CD4-positive, alpha-beta T cell treated with Interleukin-4 for 1 hour (primary cell): ENCODE data around the gene LSR.
"Not testable (repeated sequence)": the region's sequence is repeated elsewhere in the genome, so short reads cannot be mapped to it uniquely, and the experiment has no call there.

Experiments used
- DNase-seq, 2 donors: peaks; one replicate each; pipeline ENCODE4 v3.0.0-alpha.2; 2020 to 2022

LSR gene

DNA sequence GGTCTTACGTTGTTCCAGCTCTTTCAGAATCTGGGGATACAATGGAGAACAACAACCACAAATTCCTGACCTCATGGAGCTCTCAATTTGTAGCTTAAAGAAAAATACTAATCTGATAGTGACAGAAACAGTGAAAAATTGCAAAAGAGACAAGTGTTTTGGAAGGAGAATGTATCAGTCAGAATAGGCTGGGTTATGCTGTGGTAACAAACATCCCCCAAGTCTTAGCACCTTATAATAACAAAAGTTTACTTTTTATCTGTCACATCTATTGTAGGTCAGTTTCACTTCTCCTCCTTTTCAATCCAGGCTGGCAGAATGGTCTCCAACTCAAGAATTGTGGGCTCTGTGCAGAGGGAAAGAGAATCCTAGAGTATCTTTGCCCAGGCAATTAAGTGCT is 29.8 kb upstream of the LSR start:
- DNase-seq = no peak

- no peak for DNase-seq
Measured at GRCh38 chr19:35220315-35220921, 28.4 kb upstream of the LSR start.

DNA sequence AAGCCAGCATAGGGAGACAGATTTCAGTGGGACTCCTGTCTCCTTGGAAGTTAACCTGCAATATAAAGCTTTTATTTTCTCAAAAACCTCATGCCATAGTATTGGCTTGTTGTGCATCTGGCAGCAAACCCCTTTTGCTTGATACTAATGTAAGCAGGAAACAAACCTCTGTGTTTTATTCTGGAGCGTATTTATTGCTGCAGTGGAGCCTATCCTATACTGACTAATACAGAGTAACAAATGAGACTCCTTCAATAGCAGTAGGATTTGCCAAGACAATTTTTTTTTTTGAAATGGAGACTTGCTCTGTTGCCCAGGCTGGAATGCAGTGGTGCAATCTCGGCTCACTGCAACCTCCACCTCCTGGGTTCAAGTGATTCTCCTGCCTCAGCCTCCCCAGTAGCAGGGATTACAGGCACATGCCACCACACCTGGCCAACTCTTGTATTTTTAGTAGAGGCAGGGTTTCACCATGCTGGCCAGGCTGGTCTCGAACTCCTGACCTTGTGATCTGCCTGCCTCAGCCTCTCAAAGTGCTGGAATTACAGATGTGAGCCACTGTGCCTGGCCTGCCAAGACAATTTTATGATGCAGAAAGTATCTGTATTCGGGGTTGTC is 27.7 kb upstream of the LSR start:
- not testable (repeated sequence) for DNase-seq

DNA sequence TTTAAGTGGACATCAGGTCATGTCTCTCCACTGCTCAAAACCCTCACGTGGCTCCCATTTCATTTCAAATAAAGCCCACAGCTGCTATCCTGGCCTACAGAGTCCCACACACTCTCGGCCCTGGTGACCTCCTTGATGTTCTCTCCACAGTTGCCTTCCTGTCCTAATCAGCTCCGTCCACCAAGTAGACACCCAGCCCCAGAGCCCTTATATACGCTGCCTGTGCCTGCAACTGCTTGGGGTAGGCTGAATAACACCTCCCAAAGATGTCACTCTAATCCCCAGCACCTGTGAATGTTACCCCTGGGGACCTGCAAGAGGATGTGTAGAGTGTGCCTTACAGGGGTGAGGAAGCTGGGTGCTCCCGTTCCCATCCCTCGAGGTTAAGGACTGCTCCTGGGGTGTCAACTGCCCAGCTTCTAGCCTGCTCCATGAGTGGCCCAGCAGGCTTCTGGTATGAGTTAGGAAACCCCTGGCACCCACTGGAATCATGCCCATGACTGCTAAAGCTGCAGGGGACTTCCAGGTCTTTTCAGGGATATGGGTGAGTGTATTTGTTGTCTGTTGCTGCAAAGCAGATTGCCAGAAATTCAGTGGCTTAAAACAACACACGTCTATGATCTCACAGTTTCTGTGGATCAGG is 26.3 kb upstream of the LSR start:
- no peak for DNase-seq

GRCh38 chr19:35223084-35223790 is 25.6 kb upstream of the LSR start:
- DNase-seq = no peak

GRCh38 chr19:35223862-35224505 is 24.8 kb upstream of the LSR start:
- DNase-seq = no peak

GRCh38 chr19:35224681-35225571 is 23.9 kb upstream of the LSR start:
- peak in 1 of 2 donors; percentile 32 for DNase-seq

- DNase-seq = no peak
Measured at GRCh38 chr19:35225951-35226350, 22.9 kb upstream of the LSR start.

DNA sequence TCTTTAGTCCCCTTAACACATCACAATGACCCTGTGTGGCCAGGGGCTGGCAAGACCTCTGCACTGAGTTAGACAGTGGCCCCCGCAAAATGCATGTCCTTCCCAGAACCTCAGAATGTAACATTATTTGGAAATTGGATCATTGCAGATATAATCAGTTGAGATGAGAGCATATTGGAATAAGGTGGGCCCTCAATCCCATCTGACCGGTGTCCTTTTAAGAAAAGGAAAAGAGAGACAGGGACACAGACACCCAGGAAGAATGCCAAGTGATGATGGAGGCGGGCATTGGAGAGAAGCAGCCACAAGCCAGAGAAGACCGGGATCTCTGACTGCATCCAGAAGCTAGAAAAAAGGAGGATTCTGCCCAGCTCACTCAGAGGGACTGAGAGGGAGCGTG is 22.1 kb upstream of the LSR start:
- no peak for DNase-seq

DNA sequence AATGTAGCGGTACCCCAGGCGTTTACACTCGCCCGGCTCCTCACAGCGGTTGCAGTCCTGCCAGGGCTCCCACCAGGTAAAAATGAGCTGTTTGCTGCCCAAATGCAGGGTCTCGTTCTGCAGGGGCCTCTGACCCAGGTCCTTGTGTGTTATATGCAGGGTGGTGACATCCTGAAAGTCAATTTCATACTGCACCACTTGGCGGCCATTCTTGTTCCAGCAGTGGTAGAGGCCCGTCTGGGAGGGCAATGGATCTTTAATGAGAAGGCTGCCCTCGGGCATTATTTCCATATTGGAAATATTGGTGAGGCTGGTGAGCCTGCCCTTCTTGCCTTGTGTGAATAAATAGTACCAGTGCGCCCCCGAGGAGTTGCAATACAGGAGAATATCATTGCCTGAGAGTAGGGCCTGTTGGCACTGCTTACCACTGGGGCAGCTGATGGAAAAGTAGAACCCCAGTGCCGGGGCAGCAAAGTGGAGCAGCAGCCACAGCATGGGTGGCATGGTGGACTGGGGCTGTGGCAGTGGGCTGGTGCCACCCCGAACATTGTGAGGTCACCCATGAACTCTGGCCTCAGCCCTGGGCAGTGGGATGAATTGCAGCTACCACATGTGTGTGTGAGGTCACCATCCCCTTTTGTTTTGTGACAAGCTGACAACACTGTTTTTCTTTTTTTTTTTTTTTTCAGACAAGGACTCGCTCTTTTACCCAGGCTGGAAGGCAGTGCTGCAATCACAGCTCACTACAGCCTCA is 20.4 kb upstream of the LSR start, which contains the start of gene FAM187B:
FAM187B (minus strand) TSS at position 563 of the 754 bp plus-strand sequence; CDS start at position 504, 59 bp downstream.
- no peak for DNase-seq

DNA sequence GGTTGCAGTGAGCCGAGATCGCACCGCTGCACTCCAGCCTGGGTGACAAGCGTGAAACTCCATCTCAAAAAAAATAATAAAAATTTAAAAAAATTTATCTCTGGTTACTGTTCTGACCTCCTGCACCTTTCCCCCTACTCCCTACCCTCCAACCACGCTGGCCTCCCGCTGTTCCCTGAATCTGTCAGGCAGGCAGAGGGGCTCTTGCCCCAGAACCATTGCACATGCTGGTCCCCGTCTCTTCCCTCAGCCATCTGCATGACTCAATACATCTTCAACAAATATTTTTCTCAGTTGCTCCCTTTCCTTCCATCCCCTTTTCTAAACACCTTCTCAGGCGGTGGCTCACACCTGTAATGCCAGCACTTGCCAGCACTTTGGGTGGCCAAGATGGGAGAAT is 19.2 kb upstream of the LSR start:
- DNase-seq = no peak

GRCh38 chr19:35231956-35232645 is 16.7 kb upstream of the LSR start:
- DNase-seq = no peak

- DNase-seq = no peak
Measured at GRCh38 chr19:35232912-35233311, 15.9 kb upstream of the LSR start.

DNA sequence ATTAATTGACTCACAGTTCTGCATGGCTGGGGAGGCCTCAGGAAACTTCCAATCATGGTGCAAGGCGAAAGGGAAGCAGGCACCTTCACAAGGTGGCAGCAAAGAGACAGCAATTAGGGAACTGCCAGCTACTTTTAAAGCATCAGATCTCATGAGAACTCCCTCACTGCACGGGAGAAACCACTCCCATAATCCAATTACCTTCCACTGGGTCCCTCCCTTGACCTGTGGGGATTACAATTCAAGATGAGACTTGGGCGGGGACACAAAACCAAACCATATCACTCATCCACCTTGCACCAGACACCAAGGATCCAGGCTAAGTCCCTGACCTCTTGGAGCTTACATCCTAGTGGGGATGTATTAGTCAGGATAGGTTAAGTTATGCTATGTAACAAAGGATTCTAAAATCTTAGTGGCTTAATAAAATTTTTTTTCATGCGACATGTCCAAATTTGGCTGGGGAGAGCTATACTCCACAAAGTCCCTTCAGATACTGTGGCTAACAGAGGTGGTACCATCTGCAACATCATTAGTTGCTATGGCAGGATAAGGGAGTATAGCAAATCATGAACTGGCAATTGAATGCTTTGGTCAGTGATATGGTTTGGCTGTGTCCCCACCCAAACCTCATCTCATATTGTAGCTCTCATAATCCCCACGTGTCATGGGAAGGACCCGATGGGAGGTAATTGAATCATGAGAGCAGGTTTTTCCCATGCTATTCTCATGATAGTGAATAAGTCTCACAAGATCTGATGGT is 12.0 kb upstream of the LSR start:
- DNase-seq = peak; percentile 30 to 53

DNA sequence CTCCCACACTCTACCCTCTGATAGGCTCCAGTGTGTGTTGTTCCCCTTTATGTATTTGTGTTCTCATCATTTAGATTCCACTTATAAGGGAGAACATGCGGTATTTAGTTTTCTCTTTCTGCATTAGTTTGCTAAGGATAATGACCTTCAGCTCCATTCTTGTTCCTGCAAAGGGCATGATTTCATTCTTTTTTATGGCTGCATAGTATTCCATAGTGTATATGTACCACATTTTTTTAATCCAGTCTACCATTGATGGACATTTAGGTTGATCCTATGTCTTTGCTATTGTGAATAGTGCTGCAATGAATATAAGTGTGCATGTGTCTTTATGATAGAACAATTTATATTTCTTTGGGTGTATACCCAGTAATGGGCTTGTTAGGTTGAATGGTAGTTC is 9.2 kb upstream of the LSR start:
- DNase-seq = not testable (repeated sequence)

GRCh38 chr19:35240327-35240726 is 8.5 kb upstream of the LSR start:
- DNase-seq = peak; percentile 37 to 63

GRCh38 chr19:35241417-35241816 is 7.4 kb upstream of the LSR start:
- DNase-seq = no peak

DNA sequence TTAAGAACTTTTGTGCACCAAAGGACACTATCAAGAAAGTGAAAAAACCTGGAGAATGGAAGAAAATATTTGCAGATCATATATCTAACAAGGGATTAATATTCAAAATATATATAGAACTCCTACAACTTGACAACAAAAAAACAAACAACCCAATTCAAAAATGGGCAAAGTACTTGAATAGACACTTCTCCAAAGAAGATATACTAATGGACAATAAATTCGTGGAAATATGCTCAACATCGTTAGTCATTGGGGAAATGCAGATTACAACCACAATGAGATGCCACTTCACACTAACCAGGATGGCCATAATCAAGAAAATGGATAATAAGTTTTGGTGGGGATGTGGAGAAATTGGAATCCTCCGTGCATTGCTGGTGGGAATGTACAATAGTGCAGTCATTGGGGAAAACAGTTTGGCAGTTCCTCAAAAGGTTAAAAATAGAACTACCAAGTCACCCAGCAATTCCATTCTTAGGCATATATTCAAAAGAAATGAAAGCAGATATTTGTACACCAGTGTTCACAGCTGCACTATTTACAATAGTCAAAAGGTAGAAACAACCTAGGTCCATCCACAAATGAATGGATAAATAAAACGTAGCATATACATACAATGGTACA is 2.2 kb upstream of the LSR start:
- no peak for DNase-seq

- peak; percentile 63 to 71 for DNase-seq
Measured at GRCh38 chr19:35247526-35248309, 1.1 kb upstream of the LSR start.
